ENCODE results near the gene IFNL3.

GRCh38 chr19:39252458-39252857 is 7.7 kb upstream of the IFNL3 start:
- TF ChIP-seq CTCF (IDR thresholded peaks at IDR 0.05; ENCODE audit: low read depth, low read length) (no peak), POLR2A (IDR thresholded peaks at IDR 0.05; ENCODE audit: extremely low read depth, insufficient read length) (no peak), MAX (IDR thresholded peaks at IDR 0.05; ENCODE audit: low read depth, low read length) (no peak), MYC (IDR thresholded peaks at IDR 0.05; ENCODE audit: low read depth, low read length) (no peak)

Data from NB4 (cell line).